Heart right ventricle (tissue), 16 donors: Measurements from ENCODE around the gene IL17RA. TPM values are rescaled to one million over a fixed set of nuclear protein-coding genes. Genes with fewer than 3 reads are reported as not detected.

Experiments
- ATAC-seq, 8 donors: fragments of 200-7000 bp; cut with Tn5 transposase; one replicate each; pipeline ENCODE4 v1.9.1; 2020; ENCODE audit warnings: mild to moderate bottlenecking in 8 of 8, moderate library complexity in 8 of 8, moderate number of reproducible peaks in 1 of 8
- DNase-seq, 2 donors: peaks; one replicate each; pipeline ENCODE4 v3.0.0-alpha.2; 2020
- H3K27ac ChIP-seq, 10 donors: fragments of 200-600 bp; sonication (generic) in 2 of 10; one replicate each; pipeline versions ENCODE4 v1.5.0 to v1.8.0; 2020 to 2022; ENCODE audit warnings: mild to moderate bottlenecking in 3 of 10
- H3K27me3 ChIP-seq, 7 donors: fragments of 200-600 bp; one replicate each; pipeline ENCODE4 v1.8.0; 2021 to 2022; ENCODE audit warnings: mild to moderate bottlenecking in 2 of 7
- H3K36me3 ChIP-seq, 9 donors: fragments of 200-600 bp; sonication (generic) in 1 of 9; one replicate each; pipeline versions ENCODE4 v1.5.0 to v1.8.0; 2020 to 2022; ENCODE audit warnings: mild to moderate bottlenecking in 2 of 9
- H3K4me1 ChIP-seq, 9 donors: fragments of 200-600 bp; sonication (generic) in 1 of 9; one replicate each; pipeline versions ENCODE4 v1.5.0 to v1.8.0; 2020 to 2022; ENCODE audit warnings: mild to moderate bottlenecking in 4 of 9
- H3K4me3 ChIP-seq, 10 donors: fragments of 200-600 bp; sonication (generic) in 2 of 10; one replicate each; pipeline versions ENCODE4 v1.5.0 to v1.8.0; 2020 to 2022; ENCODE audit warnings: mild to moderate bottlenecking in 7 of 10, moderate library complexity in 2 of 10
- H3K9me3 ChIP-seq, 11 donors: fragments of 200-600 bp in 10 of 11; sonication (generic) in 2 of 11; one replicate each; pipeline versions ENCODE4 v1.5.0 to v1.8.0; 2013 to 2022; ENCODE audit warnings: mild to moderate bottlenecking in 2 of 11, control low read depth in 1 of 11, moderate library complexity in 1 of 11
- CTCF ChIP-seq, 9 donors: fragments of 200-600 bp; sonication (generic) in 2 of 9; IDR thresholded peaks; one replicate each; pipeline versions ENCODE4 v1.5.0 to v1.8.0; 2021 to 2022; ENCODE audit warnings: antibody characterized with exemption in 9 of 9, mild to moderate bottlenecking in 5 of 9, moderate library complexity in 1 of 9
- WGBS, 2 donors: extraction: QIAGEN DNeasy Blood & Tissue Kit; methylation state at CpG; one replicate each; pipeline ENCODE4 v1.1.7; 2013; ENCODE audit warnings: inconsistent platforms in 1 of 2; 5-methylcytosine and 5-hydroxymethylcytosine counted together
- intact Hi-C, 10 donors: fragments of 100-400 bp; cut with DNase I; formaldehyde crosslinking; loops; one replicate each; pipeline versions ENCODE4 v1.11.1 to v1.14.2; 2022
- polyA plus RNA-seq, 2 donors: library from polyadenylated mRNA; stranded (reverse); fragments of 200-250 nt; gene quantifications; one replicate each; pipeline ENCODE4 v1.2.3, GENCODE V29; 2013
- total RNA-seq, 10 donors: library from RNA; stranded (reverse); fragmentation: NEBNext Ultra II Directional in 3 of 10; extraction: Animal tissue kit (Norgen Biotek cat#: 25700) in 3 of 10; gene quantifications; one replicate each; pipeline versions ENCODE4 v1.2.1 to v1.2.4, GENCODE V29; 2021 to 2023
- donor health status: Arrhythmogenic right ventricular cardiomyopathy.
- donor health status: ischemic (EF 13 %, LVEDD 7.1; RV severe dilation, severe dysfunction).
- donor health status: healthy with polysubstance abuse.
- donor health status: DM: no; HTN: yes; CAD: no.
- donor health status: DM: no; HTN: no; CAD: no.
- donor health status: ischemic (EF 25% LVEDD 6.9; RV normal size, moderate dysfunction).
- donor health status: ischemic (EF 25% LVEDD 5.7; RV mildly dilated, moderate dysfunction).
- donor health status: healthy.
- donor health status: DM: yes; HTN: yes; CAD: no.
- donor health status: Ischemic cardiomyopathy.
- donor health status: ischemic (EF 35%, LVEDD 5.7; RV mildly dilated, moderate dysfunction).
- donor health status: nonischemic (EF 11% LVEDD 7.7; RV severe dilation, severe dysfunction).
- donor health status: DM: yes; HTN: yes; CAD: no.
- donor health status: PGD.
- donor health status: ischemic (EF 29% LVEDD 5.4; RV normal size, mild dysfunction).
- donor health status: nonischemic (EF 23%, LVEDD 6.1; RV moderate dilation, normal function).

The IL17RA gene
- total and polyA plus RNA-seq, 12 donors, result 4.0 to 15.9 (median 5.4) TPM

- DNase-seq (no peak), ATAC-seq (no peak)
- no peak for TF ChIP-seq CTCF (IDR thresholded peaks at IDR 0.05)
- peaks cover 3 to 73% (median 17%) of the 10 kb centered on the region in 9 donors for H3K4me1 ChIP-seq
- no peaks in the 10 kb centered on the region for H3K9me3 ChIP-seq
- H3K36me3 ChIP-seq, result peaks cover 0 to 18% (median 7%) of the 10 kb centered on the region in 9 donors
- intact Hi-C loops, result loop anchor here in 1 of 10 donors (10.0 kb wide), 1 partner anchor 50 kb away; no protein-coding TSS in a partner anchor
- 68 to 70% methylated on average over 13 of the region's 13 CpGs for WGBS, 2 donors
- peak overlapping the region in 1 of 10 donors; percentile 81 for H3K27ac ChIP-seq
- H3K4me3 ChIP-seq, result no peak overlapping the region
- peaks cover 0 to under 1% (median 0%) of the 10 kb centered on the region in 7 donors for H3K27me3 ChIP-seq
Measured at GRCh38 chr22:17114173-17114897, 29.5 kb downstream of the IL17RA start.

GRCh38 chr22:17114898-17115235 lies 30.1 kb downstream of the IL17RA start:
- no peak for DNase-seq
- H3K4me3 ChIP-seq, result no peak overlapping the region
- peaks cover 3 to 73% (median 17%) of the 10 kb centered on the region in 9 donors for H3K4me1 ChIP-seq

GRCh38 chr22:17115236-17115635 lies 30.4 kb downstream of the IL17RA start:
- intact Hi-C loops, result loop anchor here in 2 of 10 donors (5.0 to 10.0 kb wide), 2 partner anchors 50 to 57 kb away; no protein-coding TSS in a partner anchor
- Histone ChIP-seq H3K4me3 (no peak overlapping the region), H3K4me1 (peaks cover 3 to 70% (median 17%) of the 10 kb centered on the region in 9 donors), H3K36me3 (peaks cover 0 to 9% (median 0%) of the 10 kb centered on the region in 9 donors), H3K27me3 (peaks cover 0 to 7% (median 0%) of the 10 kb centered on the region in 7 donors), H3K9me3 (no peaks in the 10 kb centered on the region), H3K27ac (peak overlapping the region in 1 of 10 donors; percentile 81)
- DNase-seq (no peak), ATAC-seq (no peak)
- WGBS, 2 donors, result 56 to 65% methylated on average over 4 of the region's 4 CpGs
- no peak for TF ChIP-seq CTCF (IDR thresholded peaks at IDR 0.05)

More at GRCh38 chr22:17114898-17115235, 30.1 kb downstream of the IL17RA start:
- ATAC-seq, result no peak
- H3K9me3 ChIP-seq, result no peaks in the 10 kb centered on the region
- peaks cover 0 to 6% (median 0%) of the 10 kb centered on the region in 7 donors for H3K27me3 ChIP-seq
- intact Hi-C loops, result loop anchor here in 2 of 10 donors (5.0 to 10.0 kb wide), 2 partner anchors 50 to 57 kb away; no protein-coding TSS in a partner anchor
- H3K27ac ChIP-seq, result peak overlapping the region in 1 of 10 donors; percentile 81
- no peak for TF ChIP-seq CTCF (IDR thresholded peaks at IDR 0.05)
- 84 to 85% methylated on average over 9 of the region's 9 CpGs for WGBS, 2 donors
- H3K36me3 ChIP-seq, result peaks cover 0 to 13% (median 1%) of the 10 kb centered on the region in 9 donors

GRCh38 chr22:17115945-17116565 lies 31.3 kb downstream of the IL17RA start:
- intact Hi-C loops, result loop anchor here in 2 of 10 donors (5.0 to 10.0 kb wide), 2 partner anchors 49 to 56 kb away; no protein-coding TSS in a partner anchor
- Histone ChIP-seq H3K4me3 (no peak overlapping the region), H3K27ac (peak overlapping the region in 1 of 10 donors; percentile 81), H3K36me3 (peaks cover 0 to 4% (median 0%) of the 10 kb centered on the region in 9 donors), H3K9me3 (no peaks in the 10 kb centered on the region), H3K27me3 (peaks cover 0 to 12% (median 0%) of the 10 kb centered on the region in 7 donors), H3K4me1 (peaks cover 3 to 69% (median 17%) of the 10 kb centered on the region in 9 donors)
- DNase-seq (no peak), ATAC-seq (no peak)
- TF ChIP-seq CTCF (IDR thresholded peaks at IDR 0.05), result no peak
- 72 to 81% methylated on average over 5 of the region's 5 CpGs for WGBS, 2 donors
